GM18907 (cell line): Measurements from ENCODE around the gene SLC25A29.
"Not testable (repeated sequence)": the region's sequence is repeated elsewhere in the genome, so short reads cannot be mapped to it uniquely, and the experiment has no call there.

Experiments
- ATAC-seq: cut with Tn5 transposase; IDR thresholded peaks from one replicate; pipeline ENCODE4 v1.9.1; 2021; ENCODE audit warnings: mild to moderate bottlenecking, moderate library complexity; ENCODE audit not compliant: unreplicated experiment

Gene SLC25A29

GRCh38 chr14:100283436-100283835 is 22.8 kb downstream of the SLC25A29 start:
- not testable (repeated sequence) for ATAC-seq

- no peak for ATAC-seq
These were observed 23.4 kb downstream of the SLC25A29 start for GRCh38 chr14:100282766-100283419.

- no peak for ATAC-seq
These were observed 24.2 kb downstream of the SLC25A29 start for GRCh38 chr14:100282083-100282350.

GRCh38 chr14:100281286-100282082 is 24.8 kb downstream of the SLC25A29 start:
- ATAC-seq = no peak

GRCh38 chr14:100279563-100279962 is 26.7 kb downstream of the SLC25A29 start:
- ATAC-seq = no peak

GRCh38 chr14:100279133-100279532 is 27.1 kb downstream of the SLC25A29 start:
- ATAC-seq = no peak

GRCh38 chr14:100278702-100279101 is 27.5 kb downstream of the SLC25A29 start:
- ATAC-seq = peak; percentile 51

GRCh38 chr14:100275214-100275613 is 31.0 kb downstream of the SLC25A29 start:
- ATAC-seq = no peak

- no peak for ATAC-seq
These were observed 32.0 kb downstream of the SLC25A29 start for GRCh38 chr14:100274250-100274649.

GRCh38 chr14:100271247-100271939 is 34.9 kb downstream of the SLC25A29 start:
- ATAC-seq = no peak

- ATAC-seq = no peak
These were observed 37.5 kb downstream of the SLC25A29 start for GRCh38 chr14:100268591-100269207.

GRCh38 chr14:100267990-100268389 is 38.3 kb downstream of the SLC25A29 start:
- ATAC-seq = no peak

GRCh38 chr14:100263141-100263540 is 43.1 kb downstream of the SLC25A29 start:
- ATAC-seq = no peak

- ATAC-seq = no peak
These were observed 43.7 kb downstream of the SLC25A29 start for GRCh38 chr14:100262545-100262944.

- ATAC-seq = no peak
These were observed 44.6 kb downstream of the SLC25A29 start for GRCh38 chr14:100261621-100262020.

GRCh38 chr14:100256339-100256895 is 49.8 kb downstream of the SLC25A29 start:
- peak; percentile 66 for ATAC-seq

- ATAC-seq = no peak
These were observed 53.6 kb downstream of the SLC25A29 start for GRCh38 chr14:100252684-100253083.

GRCh38 chr14:100250732-100251465 is 55.3 kb downstream of the SLC25A29 start:
- no peak for ATAC-seq

- no peak for ATAC-seq
These were observed 59.3 kb downstream of the SLC25A29 start for GRCh38 chr14:100246809-100247428.

- ATAC-seq = no peak
These were observed 63.2 kb downstream of the SLC25A29 start for GRCh38 chr14:100243020-100243419.
